ENCODE results near the gene STXBP5.

The STXBP5 gene

DNA sequence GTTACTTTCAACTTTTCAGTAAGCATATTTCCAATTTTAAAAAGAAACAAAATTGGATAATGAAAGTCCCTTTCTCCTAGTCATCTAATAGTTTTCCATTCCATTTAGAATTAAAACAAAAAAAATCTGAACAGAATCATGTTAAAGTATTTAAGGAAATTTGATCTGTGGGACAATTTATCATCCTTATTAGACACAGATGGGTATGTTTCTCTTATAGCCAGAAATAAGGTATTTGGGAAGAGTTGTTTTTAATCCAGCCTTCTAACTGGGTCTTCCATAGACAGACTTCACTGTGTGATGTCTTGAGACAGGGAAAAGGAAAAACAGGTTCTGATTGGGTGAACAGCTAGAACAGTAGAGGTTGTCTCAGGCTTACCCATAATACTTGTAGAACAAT lies 39.5 kb upstream of the STXBP5 start:
- Histone ChIP-seq H3K4me3 (ENCODE audit: low read length) (no peak overlapping the region), H3K36me3 (ENCODE audit: insufficient read depth, low read length) (no peaks in the 10 kb centered on the region), H3K27me3 (ENCODE audit: insufficient read depth, low read length) (no peaks in the 10 kb centered on the region), H3K4me1 (ENCODE audit: insufficient read depth, low read length) (no peaks in the 10 kb centered on the region), H3K9ac (ENCODE audit: low read depth, low read length) (no peak overlapping the region), H3K27ac (ENCODE audit: low read depth, low read length) (no peak overlapping the region), H3K9me3 (ENCODE audit: insufficient read depth, low read depth, low read length) (no peaks in the 10 kb centered on the region)

DNA sequence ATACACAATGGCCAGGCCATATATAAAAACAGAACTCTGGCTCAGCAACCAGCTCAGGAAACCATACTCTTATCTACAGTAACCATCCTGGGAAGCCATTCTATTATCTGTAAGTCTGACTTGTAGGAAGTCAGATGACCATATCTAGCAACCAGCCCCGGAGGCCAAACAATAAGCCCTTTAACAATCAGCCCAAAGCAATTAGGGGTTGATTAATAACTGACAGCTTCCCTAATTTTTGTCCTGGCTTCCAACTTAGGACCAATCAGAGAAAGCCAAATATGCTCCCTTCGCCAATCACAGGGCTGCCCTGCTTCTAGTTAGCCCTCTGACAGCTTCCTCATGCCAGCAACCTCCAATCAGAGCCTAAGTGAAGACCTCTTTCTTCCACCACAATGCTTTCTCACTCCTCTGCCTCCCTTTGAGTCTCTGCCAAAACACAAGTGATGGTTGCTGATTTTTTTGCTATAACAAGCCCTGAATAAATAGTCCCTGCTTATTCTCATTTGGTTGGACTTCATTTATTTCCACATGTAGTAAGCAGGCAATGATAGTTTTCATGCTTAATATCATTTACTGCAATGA lies 37.8 kb upstream of the STXBP5 start:
- H3K4me1 ChIP-seq (ENCODE audit: insufficient read depth, low read length), result peaks cover 4% of the 10 kb centered on the region; the same call in 1 of the 2 replicates
- 96% methylated on average over 2 of the region's 2 CpGs for WGBS
- no peak overlapping the region for H3K4me3 ChIP-seq (ENCODE audit: low read length)
- no peak overlapping the region for H3K27ac ChIP-seq (ENCODE audit: low read depth, low read length)
- no peak overlapping the region for H3K9ac ChIP-seq (ENCODE audit: low read depth, low read length)
- no peaks in the 10 kb centered on the region for H3K27me3 ChIP-seq (ENCODE audit: insufficient read depth, low read length)
- no peaks in the 10 kb centered on the region for H3K36me3 ChIP-seq (ENCODE audit: insufficient read depth, low read length)
- no peaks in the 10 kb centered on the region for H3K9me3 ChIP-seq (ENCODE audit: insufficient read depth, low read depth, low read length)

DNA sequence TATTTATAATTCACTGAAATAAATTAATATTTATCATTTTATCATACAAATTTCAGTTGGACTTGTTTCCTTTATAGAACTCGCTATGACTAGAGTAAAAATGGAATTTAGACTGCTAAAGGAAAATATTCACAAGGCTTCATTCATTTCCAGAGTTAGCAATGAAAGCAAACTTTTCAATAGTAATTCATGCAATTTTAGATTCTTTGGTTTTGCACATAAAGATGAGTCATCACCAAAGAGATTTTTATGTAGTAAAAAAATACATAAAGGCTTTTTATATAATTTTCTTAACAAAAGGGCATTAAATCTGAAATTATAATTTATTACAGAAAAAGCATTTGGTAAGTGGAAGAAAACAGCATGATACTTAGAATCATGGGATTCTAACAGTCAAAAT lies 37.2 kb upstream of the STXBP5 start:
- WGBS, result no CpG with 5 or more reads among the region's 1 CpG
- Histone ChIP-seq H3K4me1 (ENCODE audit: insufficient read depth, low read length) (peaks cover 4% of the 10 kb centered on the region; the same call in 1 of the 2 replicates), H3K4me3 (ENCODE audit: low read length) (no peak overlapping the region), H3K36me3 (ENCODE audit: insufficient read depth, low read length) (no peaks in the 10 kb centered on the region), H3K27ac (ENCODE audit: low read depth, low read length) (no peak overlapping the region), H3K9ac (ENCODE audit: low read depth, low read length) (no peak overlapping the region), H3K27me3 (ENCODE audit: insufficient read depth, low read length) (no peaks in the 10 kb centered on the region), H3K9me3 (ENCODE audit: insufficient read depth, low read depth, low read length) (no peaks in the 10 kb centered on the region)

DNA sequence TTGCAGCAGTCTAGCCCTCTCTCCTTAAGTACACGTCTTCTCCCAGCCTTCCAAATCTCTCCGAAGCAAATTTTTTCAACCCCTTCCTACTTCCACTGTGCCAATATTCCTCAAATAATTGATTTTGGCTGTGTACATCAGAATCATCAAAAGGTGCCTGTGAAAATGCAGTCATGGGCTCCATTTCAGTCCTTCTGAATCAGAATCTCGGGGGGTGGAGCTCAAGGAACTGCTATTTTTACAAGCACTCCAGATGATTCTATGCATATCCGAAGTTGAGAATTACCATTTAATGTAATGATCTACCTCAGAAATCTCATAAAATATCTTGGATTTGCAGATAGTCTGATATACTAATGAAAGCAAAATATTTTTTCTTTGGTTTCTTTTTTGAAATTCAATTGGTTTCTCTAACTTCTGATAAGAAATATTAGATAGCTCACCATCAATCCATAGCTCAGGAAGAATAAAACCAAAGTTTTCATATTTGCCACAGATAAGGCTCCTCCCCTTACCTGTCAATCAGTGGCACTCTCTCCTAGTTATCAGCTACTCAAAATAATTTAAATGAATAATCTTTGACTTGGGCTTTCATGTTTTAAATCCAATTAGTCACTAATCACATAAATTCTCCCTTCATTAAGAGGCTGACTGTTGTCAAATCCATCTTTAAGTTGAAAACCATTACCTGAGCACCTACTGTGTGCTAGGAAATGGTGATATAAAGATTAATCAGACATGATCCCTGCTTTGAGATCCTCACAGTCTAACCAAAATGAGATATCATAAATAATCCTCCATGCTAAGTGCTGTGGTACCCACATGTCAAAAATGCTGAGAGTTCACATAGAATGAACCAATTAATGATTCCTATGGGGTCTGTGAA lies 36.4 kb upstream of the STXBP5 start:
- no peak overlapping the region for H3K27ac ChIP-seq (ENCODE audit: low read depth, low read length)
- 96% methylated on average over 4 of the region's 4 CpGs for WGBS
- no peak overlapping the region for H3K9ac ChIP-seq (ENCODE audit: low read depth, low read length)
- H3K36me3 ChIP-seq (ENCODE audit: insufficient read depth, low read length), result no peaks in the 10 kb centered on the region
- H3K4me1 ChIP-seq (ENCODE audit: insufficient read depth, low read length), result peaks cover 4% of the 10 kb centered on the region; the same call in 1 of the 2 replicates
- no peak overlapping the region for H3K4me3 ChIP-seq (ENCODE audit: low read length)
- H3K27me3 ChIP-seq (ENCODE audit: insufficient read depth, low read length), result no peaks in the 10 kb centered on the region
- no peaks in the 10 kb centered on the region for H3K9me3 ChIP-seq (ENCODE audit: insufficient read depth, low read depth, low read length)

DNA sequence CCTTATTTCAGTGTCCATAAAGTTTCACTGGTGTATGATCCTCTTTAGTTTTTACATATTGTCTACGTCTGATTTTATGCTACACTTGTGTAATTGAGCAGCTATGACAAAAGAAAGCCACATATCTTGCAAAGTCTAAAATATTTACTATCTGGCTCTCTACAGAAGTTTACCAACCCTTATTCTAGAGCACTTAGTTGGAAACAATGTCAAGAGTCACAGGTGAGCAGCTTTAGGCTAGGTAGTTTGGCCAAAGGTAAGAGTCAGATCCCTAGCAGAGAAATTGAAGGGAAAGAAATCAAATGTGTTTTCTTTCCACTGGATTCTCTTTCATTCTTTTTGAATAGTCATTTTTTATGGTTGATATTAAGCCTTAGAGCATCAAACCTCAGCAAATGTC lies 34.7 kb upstream of the STXBP5 start:
- no peaks in the 10 kb centered on the region for H3K36me3 ChIP-seq (ENCODE audit: insufficient read depth, low read length)
- no peaks in the 10 kb centered on the region for H3K27me3 ChIP-seq (ENCODE audit: insufficient read depth, low read length)
- no peak overlapping the region for H3K27ac ChIP-seq (ENCODE audit: low read depth, low read length)
- peaks cover 4% of the 10 kb centered on the region; the same call in 1 of the 2 replicates for H3K4me1 ChIP-seq (ENCODE audit: insufficient read depth, low read length)
- H3K9ac ChIP-seq (ENCODE audit: low read depth, low read length), result no peak overlapping the region
- no peaks in the 10 kb centered on the region for H3K9me3 ChIP-seq (ENCODE audit: insufficient read depth, low read depth, low read length)
- WGBS, result 100% methylated on average over 1 of the region's 1 CpG
- no peak overlapping the region for H3K4me3 ChIP-seq (ENCODE audit: low read length)

DNA sequence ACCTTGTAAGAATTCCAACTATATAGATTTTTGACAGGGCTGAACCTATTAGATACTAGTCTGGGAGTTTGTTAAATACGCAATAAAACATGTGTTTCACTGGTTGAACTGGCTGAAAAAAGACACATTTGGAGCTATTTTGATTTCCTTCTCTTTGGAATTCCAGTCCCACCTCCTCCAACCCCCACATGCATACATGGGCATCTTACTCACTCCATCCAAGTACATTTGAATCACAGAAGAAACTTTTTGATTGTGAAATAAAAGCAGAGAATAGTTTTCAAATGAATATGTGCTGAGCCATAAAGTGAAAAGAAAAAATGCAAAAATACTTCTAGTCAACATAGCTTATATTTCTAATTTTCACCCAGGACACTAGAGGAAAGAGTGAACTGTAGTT lies 33.9 kb upstream of the STXBP5 start:
- H3K4me1 ChIP-seq (ENCODE audit: insufficient read depth, low read length), result peaks cover 4% of the 10 kb centered on the region; the same call in 1 of the 2 replicates

DNA sequence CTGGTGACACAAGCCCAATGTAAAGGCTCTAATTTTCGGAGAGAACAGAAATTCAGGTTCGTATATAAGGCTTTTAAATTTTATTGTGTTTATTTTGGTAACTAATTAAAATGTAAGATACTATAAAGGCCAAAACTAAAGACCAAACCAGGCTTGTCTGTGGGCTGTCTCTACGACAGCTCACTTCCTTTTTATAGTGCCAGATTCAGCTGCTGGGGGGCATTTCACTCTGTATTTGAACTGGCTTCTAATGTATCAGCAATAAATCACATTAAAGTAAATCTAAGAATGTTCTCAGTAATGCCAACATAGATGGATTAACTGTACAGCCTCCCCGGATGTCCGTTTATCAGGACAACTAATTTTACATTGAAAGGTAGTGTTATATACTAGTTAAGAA lies 31.1 kb upstream of the STXBP5 start:
- peaks cover 14% of the 10 kb centered on the region; the same call in 1 of the 2 replicates for H3K4me1 ChIP-seq (ENCODE audit: insufficient read depth, low read length)
- H3K9me3 ChIP-seq (ENCODE audit: insufficient read depth, low read depth, low read length), result no peaks in the 10 kb centered on the region
- no peaks in the 10 kb centered on the region for H3K27me3 ChIP-seq (ENCODE audit: insufficient read depth, low read length)
- WGBS, result 95% methylated on average over 4 of the region's 5 CpGs
- no peak overlapping the region for H3K9ac ChIP-seq (ENCODE audit: low read depth, low read length)
- H3K27ac ChIP-seq (ENCODE audit: low read depth, low read length), result no peak overlapping the region
- no peaks in the 10 kb centered on the region for H3K36me3 ChIP-seq (ENCODE audit: insufficient read depth, low read length)
- H3K4me3 ChIP-seq (ENCODE audit: low read length), result no peak overlapping the region

More for the DNA sequence above, 33.9 kb upstream of the STXBP5 start:
- Histone ChIP-seq H3K36me3 (ENCODE audit: insufficient read depth, low read length) (no peaks in the 10 kb centered on the region), H3K4me3 (ENCODE audit: low read length) (no peak overlapping the region), H3K9ac (ENCODE audit: low read depth, low read length) (no peak overlapping the region), H3K9me3 (ENCODE audit: insufficient read depth, low read depth, low read length) (no peaks in the 10 kb centered on the region), H3K27ac (ENCODE audit: low read depth, low read length) (no peak overlapping the region), H3K27me3 (ENCODE audit: insufficient read depth, low read length) (no peaks in the 10 kb centered on the region)
- 91% methylated on average over 1 of the region's 1 CpG for WGBS

DNA sequence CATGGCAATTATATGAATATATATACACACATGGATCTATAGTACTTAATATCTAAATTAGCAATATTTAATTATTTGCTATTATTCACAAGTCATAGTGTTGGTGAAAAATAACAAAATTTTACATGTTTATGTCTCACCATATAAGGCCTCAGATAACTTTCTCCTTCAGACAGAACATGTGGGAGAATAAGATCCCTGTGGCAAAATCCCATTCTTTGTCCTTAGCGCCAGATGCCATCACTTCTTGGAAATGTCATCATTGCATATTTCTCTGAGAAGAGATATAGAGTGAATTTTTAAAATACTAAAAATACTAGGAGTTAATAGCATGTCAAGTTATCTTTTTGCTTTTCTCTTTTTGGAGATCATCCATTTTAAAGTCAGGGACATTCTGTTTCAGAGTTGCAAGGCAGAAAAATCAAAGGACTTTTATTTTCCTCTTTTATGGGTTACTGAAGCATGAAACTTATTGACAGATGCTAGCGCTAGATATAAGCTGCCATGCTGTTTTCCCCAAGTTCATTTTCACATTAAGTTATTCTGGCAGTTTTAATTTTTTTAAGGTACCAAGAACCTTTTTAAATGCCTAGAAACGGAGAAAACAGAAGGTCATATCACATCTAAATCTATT lies 30.4 kb upstream of the STXBP5 start:
- Histone ChIP-seq H3K4me3 (ENCODE audit: low read length) (no peak overlapping the region), H3K9ac (ENCODE audit: low read depth, low read length) (no peak overlapping the region), H3K27ac (ENCODE audit: low read depth, low read length) (no peak overlapping the region), H3K9me3 (ENCODE audit: insufficient read depth, low read depth, low read length) (no peaks in the 10 kb centered on the region), H3K4me1 (ENCODE audit: insufficient read depth, low read length) (peaks cover 14% of the 10 kb centered on the region; the same call in 1 of the 2 replicates), H3K36me3 (ENCODE audit: insufficient read depth, low read length) (no peaks in the 10 kb centered on the region), H3K27me3 (ENCODE audit: insufficient read depth, low read length) (no peaks in the 10 kb centered on the region)
- WGBS, result 100% methylated on average over 2 of the region's 3 CpGs

DNA sequence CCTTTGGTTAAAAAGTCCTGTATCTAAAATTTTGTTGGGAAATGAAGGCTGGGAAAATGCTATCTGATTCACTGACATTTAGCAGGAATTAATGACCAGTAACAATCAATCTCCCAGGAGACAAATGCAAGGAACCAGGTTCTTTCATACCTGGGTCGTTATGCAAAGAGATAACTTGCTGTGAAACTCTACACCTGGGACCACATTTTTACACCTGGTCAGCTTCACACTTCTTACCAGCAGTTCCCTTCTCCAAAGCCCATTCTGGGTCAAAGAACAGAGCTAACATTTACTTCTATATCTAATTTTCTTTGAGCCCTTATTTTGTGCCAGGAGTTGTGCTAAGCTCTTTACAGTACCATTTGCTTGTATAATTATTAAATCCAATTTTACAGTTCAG lies 27.4 kb upstream of the STXBP5 start:
- Histone ChIP-seq H3K9ac (ENCODE audit: low read depth, low read length) (no peak overlapping the region), H3K9me3 (ENCODE audit: insufficient read depth, low read depth, low read length) (no peaks in the 10 kb centered on the region), H3K27ac (ENCODE audit: low read depth, low read length) (no peak overlapping the region), H3K4me1 (ENCODE audit: insufficient read depth, low read length) (peaks cover 11% of the 10 kb centered on the region; the same call in 1 of the 2 replicates), H3K27me3 (ENCODE audit: insufficient read depth, low read length) (no peaks in the 10 kb centered on the region), H3K4me3 (ENCODE audit: low read length) (no peak overlapping the region), H3K36me3 (ENCODE audit: insufficient read depth, low read length) (no peaks in the 10 kb centered on the region)
- WGBS, result 72% methylated on average over 1 of the region's 1 CpG

DNA sequence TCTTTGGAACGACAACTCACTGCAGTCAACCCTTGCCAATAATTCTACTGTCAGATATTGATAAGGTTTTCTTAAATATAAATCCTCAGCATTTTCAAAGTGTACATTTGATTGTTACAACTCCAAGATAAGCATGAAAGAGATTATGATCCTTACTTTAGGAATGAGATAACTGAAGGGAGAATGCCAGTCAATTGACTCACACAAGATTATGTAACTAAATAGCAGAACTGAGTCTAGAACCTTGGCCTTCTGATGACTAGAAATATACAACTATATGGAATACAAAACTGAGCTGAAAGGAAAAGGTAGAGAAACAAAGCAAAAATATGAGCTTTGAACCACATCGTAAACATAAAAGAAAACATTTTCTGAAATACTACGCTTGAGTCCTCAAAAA lies 26.9 kb upstream of the STXBP5 start:
- peaks cover 11% of the 10 kb centered on the region; the same call in 1 of the 2 replicates for H3K4me1 ChIP-seq (ENCODE audit: insufficient read depth, low read length)
- no peak overlapping the region for H3K4me3 ChIP-seq (ENCODE audit: low read length)
- no peaks in the 10 kb centered on the region for H3K36me3 ChIP-seq (ENCODE audit: insufficient read depth, low read length)
- H3K27me3 ChIP-seq (ENCODE audit: insufficient read depth, low read length), result no peaks in the 10 kb centered on the region
- H3K27ac ChIP-seq (ENCODE audit: low read depth, low read length), result no peak overlapping the region
- no peak overlapping the region for H3K9ac ChIP-seq (ENCODE audit: low read depth, low read length)
- no peaks in the 10 kb centered on the region for H3K9me3 ChIP-seq (ENCODE audit: insufficient read depth, low read depth, low read length)
- WGBS, result 89% methylated on average over 3 of the region's 3 CpGs

DNA sequence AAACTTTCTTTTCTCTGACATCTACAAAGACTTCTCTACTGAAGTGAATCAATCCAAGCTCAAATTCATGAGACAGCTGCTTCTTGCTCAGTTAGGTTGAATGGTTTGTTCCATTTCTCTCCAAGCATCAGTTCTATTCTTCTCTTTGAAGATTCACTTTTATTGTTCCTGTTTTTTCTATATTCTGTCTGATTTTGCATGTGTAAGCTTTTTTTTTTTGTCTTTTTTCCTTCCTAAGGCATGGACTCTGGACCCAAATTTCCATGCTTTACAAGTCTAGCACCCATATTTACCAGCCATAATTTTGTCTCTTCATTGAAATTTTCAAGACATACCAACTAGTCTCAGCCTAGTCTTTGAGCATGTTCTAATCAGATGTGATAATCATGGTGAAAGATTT lies 25.9 kb upstream of the STXBP5 start:
- Histone ChIP-seq H3K36me3 (ENCODE audit: insufficient read depth, low read length) (no peaks in the 10 kb centered on the region), H3K9me3 (ENCODE audit: insufficient read depth, low read depth, low read length) (no peaks in the 10 kb centered on the region), H3K27me3 (ENCODE audit: insufficient read depth, low read length) (no peaks in the 10 kb centered on the region), H3K4me1 (ENCODE audit: insufficient read depth, low read length) (peaks cover 11% of the 10 kb centered on the region; the same call in 1 of the 2 replicates), H3K9ac (ENCODE audit: low read depth, low read length) (no peak overlapping the region), H3K27ac (ENCODE audit: low read depth, low read length) (no peak overlapping the region), H3K4me3 (ENCODE audit: low read length) (no peak overlapping the region)

All from HUES64 (cell line).